DOHH2 (cell line): ENCODE data around the gene KRTAP10-3.

Source experiments
- H3F3A ChIP-seq: fragments of 200-600 bp; sonication (generic), shearing (Covaris generic); 2 replicates; pipeline ENCODE4 v1.6.0; 2016; ENCODE audit warnings: antibody characterized with exemption, mild to moderate bottlenecking; ENCODE audit not compliant: control insufficient read depth, insufficient read depth
- H3K27ac ChIP-seq: fragments of 200-600 bp; sonication (generic); 2 replicates; pipeline ENCODE4 v1.5.1; 2014; ENCODE audit warnings: low read depth, mild to moderate bottlenecking, low read length, moderate library complexity
- H3K27me3 ChIP-seq: fragments of 200-600 bp; sonication (generic); 2 replicates; pipeline ENCODE4 v1.6.1; 2014; ENCODE audit warnings: mild to moderate bottlenecking, low read length, mixed read lengths; ENCODE audit not compliant: control insufficient read depth
- H3K36me3 ChIP-seq: fragments of 200-600 bp; sonication (generic); 2 replicates; pipeline ENCODE4 v1.6.1; 2014; ENCODE audit warnings: mild to moderate bottlenecking, low read length, moderate library complexity, mixed read lengths; ENCODE audit not compliant: control insufficient read depth
- H3K4me1 ChIP-seq: fragments of 200-600 bp; sonication (generic); 2 replicates; pipeline ENCODE4 v1.6.1; 2014; ENCODE audit warnings: mild to moderate bottlenecking, low read length, mixed read lengths; ENCODE audit not compliant: control insufficient read depth
- H3K4me2 ChIP-seq: fragments of 200-600 bp; sonication (generic); 2 replicates; pipeline ENCODE4 v1.6.0; 2014; ENCODE audit warnings: mild to moderate bottlenecking, low read length, moderate library complexity
- H3K4me3 ChIP-seq: fragments of 200-600 bp; sonication (generic); 2 replicates; pipeline ENCODE4 v1.5.1; 2014; ENCODE audit warnings: mild to moderate bottlenecking, low read length, mixed read lengths
- H3K79me2 ChIP-seq: fragments of 200-600 bp; sonication (generic); 2 replicates; pipeline ENCODE4 v1.6.1; 2014; ENCODE audit warnings: mild to moderate bottlenecking, low read length, mixed read lengths; ENCODE audit not compliant: control insufficient read depth
- H3K9me2 ChIP-seq: fragments of 200-600 bp; sonication (generic); replicated peaks from 2 replicates; pipeline ENCODE4 v1.6.1; 2014; ENCODE audit warnings: mild to moderate bottlenecking, low read length, mixed read lengths; ENCODE audit not compliant: control insufficient read depth
- H3K9me3 ChIP-seq: fragments of 200-600 bp; sonication (generic); 2 replicates; pipeline ENCODE4 v1.6.1; 2014; ENCODE audit warnings: antibody characterized with exemption, low read length, mixed read lengths; ENCODE audit not compliant: control insufficient read depth, insufficient read depth
- H4K20me1 ChIP-seq: fragments of 200-600 bp; sonication (generic); 2 replicates; pipeline ENCODE4 v1.6.0; 2014; ENCODE audit warnings: low read depth, mild to moderate bottlenecking, antibody characterized with exemption, low read length, moderate library complexity; ENCODE audit not compliant: control insufficient read depth, insufficient read depth
- CTCF ChIP-seq: fragments of 200-600 bp; sonication (generic); IDR thresholded peaks from one replicate; pipeline ENCODE4 v1.5.1; 2014; ENCODE audit warnings: antibody characterized with exemption, mild to moderate bottlenecking, low read depth, low read length; ENCODE audit not compliant: poor library complexity, severe bottlenecking
- EZH2phosphoT487 ChIP-seq: fragments of 200-600 bp; sonication (generic); IDR thresholded peaks from 2 replicates; pipeline ENCODE4 v1.6.1; 2017; ENCODE audit warnings: borderline replicate concordance, mild to moderate bottlenecking, antibody characterized with exemption, low read length, moderate library complexity, mixed read lengths

Gene KRTAP10-3

GRCh38 chr21:44526096-44526997 lies 32.2 kb downstream of the KRTAP10-3 start:
- H3K27ac ChIP-seq: no peak overlapping the region
- peaks cover 27% of the 10 kb centered on the region; the same call in 1 of the 2 replicates for H3K9me3 ChIP-seq
- H3K4me2 ChIP-seq: no peak overlapping the region
- H3K4me3 ChIP-seq: no peak overlapping the region
- no peaks in the 10 kb centered on the region for H3K27me3 ChIP-seq
- H3K4me1 ChIP-seq: no peaks in the 10 kb centered on the region
- no peaks in the 10 kb centered on the region for H3K36me3 ChIP-seq
- H3K9me2 ChIP-seq: no peaks in the 10 kb centered on the region
- TF ChIP-seq EZH2phosphoT487: no peak
- no peak for TF ChIP-seq CTCF
- no peaks in the 10 kb centered on the region for H4K20me1 ChIP-seq
- no peaks in the 10 kb centered on the region for H3K79me2 ChIP-seq
- no peaks in the 10 kb centered on the region for H3F3A ChIP-seq

- Histone ChIP-seq H3K27me3 (no peaks in the 10 kb centered on the region), H3K4me3 (no peak overlapping the region), H3K27ac (no peak overlapping the region), H3K9me2 (no peaks in the 10 kb centered on the region), H3K79me2 (no peaks in the 10 kb centered on the region), H3F3A (no peaks in the 10 kb centered on the region), H3K36me3 (no peaks in the 10 kb centered on the region), H3K4me1 (no peaks in the 10 kb centered on the region), H3K9me3 (peaks cover 34% of the 10 kb centered on the region; the same call in 1 of the 2 replicates), H3K4me2 (no peak overlapping the region), H4K20me1 (no peaks in the 10 kb centered on the region)
- TF ChIP-seq EZH2phosphoT487 (no peak), CTCF (no peak)
Measured at GRCh38 chr21:44525391-44526095, 33.1 kb downstream of the KRTAP10-3 start.

- Histone ChIP-seq H4K20me1 (no peaks in the 10 kb centered on the region), H3K27me3 (no peaks in the 10 kb centered on the region)
- no peak for TF ChIP-seq CTCF
- no peak for TF ChIP-seq EZH2phosphoT487
Measured at GRCh38 chr21:44524414-44525371, 33.9 kb downstream of the KRTAP10-3 start.

More at GRCh38 chr21:44524414-44525371, 33.9 kb downstream of the KRTAP10-3 start:
- H3K36me3 ChIP-seq: no peaks in the 10 kb centered on the region
- H3K4me1 ChIP-seq: no peaks in the 10 kb centered on the region
- H3K4me3 ChIP-seq: no peak overlapping the region
- H3K4me2 ChIP-seq: no peak overlapping the region
- no peak overlapping the region for H3K27ac ChIP-seq
- H3K9me3 ChIP-seq: peaks cover 34% of the 10 kb centered on the region; the same call in 1 of the 2 replicates
- no peaks in the 10 kb centered on the region for H3K9me2 ChIP-seq
- no peaks in the 10 kb centered on the region for H3F3A ChIP-seq
- no peaks in the 10 kb centered on the region for H3K79me2 ChIP-seq
